ENCODE results near the gene MZT2B.
"Not testable (repeated sequence)": the region's sequence is repeated elsewhere in the genome, so short reads cannot be mapped to it uniquely, and the experiment has no call there.

MZT2B gene

DNA sequence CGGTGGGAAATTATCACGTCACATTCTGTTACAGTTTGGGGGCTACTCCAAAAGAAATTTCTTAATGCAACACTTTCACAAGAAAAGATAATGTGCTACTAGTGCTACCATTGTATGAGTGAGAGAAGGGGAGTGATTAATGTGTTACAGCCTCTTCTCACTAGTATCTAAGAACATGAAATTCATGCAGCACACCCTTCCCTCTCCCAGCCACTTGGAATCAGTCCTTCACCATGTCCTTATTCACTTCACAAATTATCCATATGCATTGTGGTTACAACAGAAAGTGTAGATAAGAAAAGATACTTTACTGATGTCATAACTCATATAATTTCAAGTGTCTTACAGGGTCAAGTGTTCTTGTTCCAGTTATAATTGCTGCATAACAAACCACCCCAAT is 37.1 kb downstream of the MZT2B start:
- DNase-seq = not testable (repeated sequence)

- DNase-seq = not testable (repeated sequence)
These were observed 38.4 kb downstream of the MZT2B start for GRCh38 chr2:130220505-130220904.

- DNase-seq = not testable (repeated sequence)
These were observed 40.5 kb downstream of the MZT2B start for GRCh38 chr2:130222523-130222922.

DNA sequence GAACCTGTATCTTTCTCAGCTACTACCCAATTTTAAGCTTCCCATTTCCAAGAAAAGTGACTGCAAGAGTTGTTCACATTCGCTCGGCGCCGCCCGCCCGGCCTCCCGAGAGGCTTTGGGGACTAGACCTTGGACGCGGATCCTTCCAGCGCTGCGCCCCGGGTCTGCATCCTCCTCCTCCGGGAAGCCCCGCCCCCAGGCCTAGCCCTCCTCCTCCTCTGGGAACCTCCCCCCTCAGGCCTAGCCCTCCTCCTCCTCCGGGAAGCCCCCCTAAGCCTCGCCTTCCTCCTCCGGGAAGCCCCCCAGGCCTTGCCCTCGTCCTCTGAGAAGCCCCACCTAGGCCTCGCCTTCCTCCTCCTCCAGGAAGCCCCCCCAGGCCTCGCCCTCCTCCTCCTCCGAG is 45.9 kb downstream of the MZT2B start:
- DNase-seq = not testable (repeated sequence)

- not testable (repeated sequence) for DNase-seq
These were observed 46.6 kb downstream of the MZT2B start for GRCh38 chr2:130228467-130229160.

DNA sequence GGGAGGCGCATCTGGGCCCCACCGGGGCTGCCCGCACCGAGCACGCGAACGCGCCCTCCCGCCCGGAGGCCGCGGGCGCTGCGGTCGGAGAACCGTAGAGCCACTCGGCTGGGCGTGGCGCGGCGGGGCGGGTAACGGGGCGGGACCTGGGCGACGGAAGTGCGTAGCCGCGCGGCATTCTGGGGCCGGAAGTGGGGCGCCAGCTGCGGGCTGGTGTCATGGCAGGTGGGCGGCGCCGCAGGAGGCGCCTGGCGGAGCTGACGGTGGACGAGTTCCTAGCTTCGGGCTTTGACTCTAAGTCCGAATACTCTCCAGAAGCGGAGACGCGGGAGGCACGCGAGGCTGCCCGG is 47.1 kb downstream of the MZT2B start:
- peak in 3 of 4 experiments; percentile 3 to 26 (median 17) for DNase-seq

GRCh38 chr2:130230376-130230775 is 48.3 kb downstream of the MZT2B start:
- DNase-seq = not testable (repeated sequence)

DNA sequence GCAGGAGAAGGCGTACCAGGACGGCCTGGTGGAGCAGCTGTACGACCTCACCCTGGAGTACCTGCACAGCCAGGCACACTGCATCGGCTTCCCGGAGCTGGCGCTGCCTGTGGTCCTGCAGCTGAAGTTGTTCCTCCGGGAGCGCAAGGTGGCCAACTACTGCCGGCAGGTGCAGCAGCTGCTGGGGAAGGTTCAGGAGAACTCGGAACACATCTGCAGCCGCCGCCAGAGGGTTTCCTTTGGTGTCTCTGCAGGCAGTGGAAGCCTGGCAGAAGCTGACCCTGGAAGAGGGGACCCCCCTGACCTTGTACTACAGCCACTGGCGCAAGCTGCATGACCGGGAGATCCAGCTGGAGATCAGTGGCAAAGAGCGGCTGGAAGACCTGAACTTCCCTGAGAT is 48.8 kb downstream of the MZT2B start:
- not testable (repeated sequence) for DNase-seq

DNA sequence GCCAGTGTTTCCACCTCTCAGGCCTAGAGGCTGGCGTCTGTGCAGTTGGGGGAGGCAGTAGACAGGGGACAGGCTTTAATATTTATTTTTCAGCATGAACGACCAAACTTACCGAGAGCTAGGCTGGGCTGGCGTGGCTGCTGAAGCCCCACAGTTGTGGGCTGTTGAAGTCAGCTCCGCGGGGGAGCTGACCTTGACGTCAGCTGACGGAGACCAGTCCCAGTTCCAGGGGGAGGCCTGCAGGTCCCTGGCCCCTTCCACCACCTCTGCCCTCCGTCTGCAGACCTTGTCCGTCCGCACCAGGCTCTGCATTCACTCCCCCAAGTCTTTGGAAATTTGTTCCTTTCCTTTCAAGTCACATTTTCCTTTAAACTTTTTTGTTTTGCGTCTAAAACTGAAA is 49.6 kb downstream of the MZT2B start:
- no peak for DNase-seq

- DNase-seq = not testable (repeated sequence)
These were observed 51.0 kb downstream of the MZT2B start for GRCh38 chr2:130233066-130233465.

GRCh38 chr2:130239581-130239980 is 57.5 kb downstream of the MZT2B start:
- not testable (repeated sequence) for DNase-seq

All from suppressor macrophage (primary cell).